GM12874 (cell line): ENCODE measurements around the gene ME3.

Experiments used
- CTCF ChIP-seq: IDR thresholded peaks from 2 replicates; pipeline ENCODE4 v1.5.1; 2011; ENCODE audit warnings: low read depth, mild to moderate bottlenecking, control low read depth, low read length, moderate library complexity; ENCODE audit not compliant: insufficient read depth

The ME3 gene

GRCh38 chr11:86431258-86431657 lies 241.2 kb downstream of the ME3 start:
- no peak for TF ChIP-seq CTCF

- no peak for TF ChIP-seq CTCF
Observed at GRCh38 chr11:86427441-86427840, 245.0 kb downstream of the ME3 start.

GRCh38 chr11:86422371-86422770 lies 250.0 kb downstream of the ME3 start:
- TF ChIP-seq CTCF: no peak

- no peak for TF ChIP-seq CTCF
Observed at GRCh38 chr11:86421946-86422345, 250.5 kb downstream of the ME3 start.

- TF ChIP-seq CTCF: 0 out of 2 replicates have a peak, but pooled peaks have one; percentile 4
Observed at GRCh38 chr11:86418917-86419316, 253.5 kb downstream of the ME3 start.

- no peak for TF ChIP-seq CTCF
Observed at GRCh38 chr11:86418513-86418912, 253.9 kb downstream of the ME3 start.

- no peak for TF ChIP-seq CTCF
Observed at GRCh38 chr11:86418106-86418505, 254.3 kb downstream of the ME3 start.

- TF ChIP-seq CTCF: no peak
Observed at GRCh38 chr11:86416494-86416893, 255.9 kb downstream of the ME3 start.
